GM23338 (cell line): ENCODE results near the gene KCNMA1. TPM values are rescaled to one million over a fixed set of nuclear protein-coding genes. Genes with fewer than 3 reads are reported as not detected.

Experiments
- ATAC-seq: fragments of 200-7000 bp; cut with Tn5 transposase; 3 replicates; pipeline ENCODE4 v1.9.1; 2020
- DNase-seq: peaks from one replicate; pipeline ENCODE4 v3.0.0-alpha.2; 2015; ENCODE audit warnings: low spot score
- H2AFZ ChIP-seq: fragments of 200-600 bp; sonication (generic); 2 replicates; pipeline ENCODE4 v1.8.0; 2016; ENCODE audit warnings: antibody characterized with exemption, mild to moderate bottlenecking, moderate library complexity
- H3F3A ChIP-seq: fragments of 200-600 bp; sonication (generic); replicated peaks from 2 replicates; pipeline ENCODE4 v1.8.0; 2017; ENCODE audit warnings: antibody characterized with exemption, mixed run types, low read depth
- H3K27ac ChIP-seq: fragments of 200-600 bp; sonication (generic); 2 replicates; pipeline ENCODE4 v1.6.1; 2016; ENCODE audit warnings: low read depth
- H3K27me3 ChIP-seq: fragments of 200-600 bp; sonication (generic); 2 replicates; pipeline ENCODE4 v1.8.0; 2016; ENCODE audit warnings: mild to moderate bottlenecking, mixed run types, moderate library complexity; ENCODE audit not compliant: insufficient read depth
- H3K36me3 ChIP-seq: fragments of 200-600 bp; sonication (generic); 2 replicates; pipeline ENCODE4 v1.8.0; 2016; ENCODE audit warnings: mild to moderate bottlenecking; ENCODE audit not compliant: insufficient read depth
- H3K4me1 ChIP-seq: fragments of 200-600 bp; sonication (generic); 2 replicates; pipeline ENCODE4 v1.8.0; 2016; ENCODE audit warnings: mild to moderate bottlenecking, moderate library complexity; ENCODE audit not compliant: insufficient read depth
- H3K4me2 ChIP-seq: fragments of 200-600 bp; sonication (generic); 2 replicates; pipeline ENCODE4 v1.7.1; 2017; ENCODE audit warnings: mixed run types
- H3K4me3 ChIP-seq: fragments of 200-600 bp; sonication (generic); 2 replicates; pipeline ENCODE4 v1.6.1; 2016; ENCODE audit warnings: mixed run types
- H3K79me2 ChIP-seq: fragments of 200-600 bp; sonication (generic); replicated peaks from 2 replicates; pipeline ENCODE4 v1.8.0; 2017; ENCODE audit warnings: mild to moderate bottlenecking; ENCODE audit not compliant: insufficient read depth
- H3K9me2 ChIP-seq: fragments of 200-600 bp; sonication (generic); 2 replicates; pipeline ENCODE4 v1.8.0; 2017; ENCODE audit not compliant: insufficient read depth
- H4K20me1 ChIP-seq: fragments of 200-600 bp; sonication (generic); replicated peaks from 2 replicates; pipeline ENCODE4 v1.8.0; 2017; ENCODE audit warnings: mild to moderate bottlenecking; ENCODE audit not compliant: insufficient read depth
- H3K27ac Mint-ChIP-seq: 2 replicates; pipeline ENCODE4 v1.8.0; 2020; ENCODE audit warnings: inconsistent platforms, mild to moderate bottlenecking, moderate library complexity, mixed read lengths
- H3K27me3 Mint-ChIP-seq: 3 replicates; pipeline ENCODE4 v1.8.0; 2022; ENCODE audit warnings: low read depth, mild to moderate bottlenecking, moderate library complexity, mixed read lengths, inconsistent platforms; ENCODE audit not compliant: insufficient read depth, poor library complexity
- H3K36me3 Mint-ChIP-seq: 3 replicates; pipeline ENCODE4 v1.8.0; 2021; ENCODE audit warnings: low read depth, mild to moderate bottlenecking, inconsistent platforms, moderate library complexity, mixed read lengths
- H3K4me1 Mint-ChIP-seq: 3 replicates; pipeline ENCODE4 v1.8.0; 2020; ENCODE audit warnings: mild to moderate bottlenecking, inconsistent platforms, mixed read lengths
- H3K4me3 Mint-ChIP-seq: 3 replicates; pipeline ENCODE4 v1.8.0; 2021; ENCODE audit warnings: moderate library complexity, mild to moderate bottlenecking, inconsistent platforms, mixed read lengths
- H3K9me3 Mint-ChIP-seq: 3 replicates; pipeline ENCODE4 v1.8.0; 2020; ENCODE audit warnings: moderate library complexity, mild to moderate bottlenecking, inconsistent platforms, mixed read lengths
- CREB1 ChIP-seq: fragments of 250-450 bp; sonication (Bioruptor Pico); IDR thresholded peaks from 2 replicates; pipeline ENCODE4 v1.5.0; 2020; ENCODE audit warnings: low read depth, mild to moderate bottlenecking, moderate library complexity
- EZH2 ChIP-seq: fragments of 200-600 bp; sonication (generic); IDR thresholded peaks from one replicate; pipeline ENCODE4 v1.8.0; 2017; ENCODE audit warnings: antibody characterized with exemption, mild to moderate bottlenecking, low read depth; ENCODE audit not compliant: unreplicated experiment
- EZH2phosphoT487 ChIP-seq: fragments of 200-600 bp; sonication (generic); IDR thresholded peaks from one replicate; pipeline ENCODE4 v1.8.1; 2018; ENCODE audit warnings: antibody characterized with exemption; ENCODE audit not compliant: unreplicated experiment
- JUNB ChIP-seq: IDR thresholded peaks from one replicate; pipeline ENCODE4 v1.6.1; 2016; ENCODE audit warnings: antibody characterized with exemption; ENCODE audit not compliant: unreplicated experiment
- NANOG ChIP-seq: IDR thresholded peaks from 2 replicates; pipeline ENCODE4 v1.6.1; 2016; ENCODE audit warnings: antibody characterized with exemption, borderline replicate concordance
- POLR2AphosphoS5 ChIP-seq: IDR thresholded peaks from 2 replicates; pipeline ENCODE4 v1.6.1; 2016; ENCODE audit warnings: antibody characterized with exemption, low read depth
- STAT1 ChIP-seq: IDR thresholded peaks from one replicate; pipeline ENCODE4 v1.6.1; 2016; ENCODE audit warnings: antibody characterized with exemption; ENCODE audit not compliant: unreplicated experiment
- ZNF114 ChIP-seq: fragments of 250-450 bp; sonication (Bioruptor Pico); IDR thresholded peaks from 2 replicates; pipeline ENCODE4 v1.5.0; 2020; ENCODE audit warnings: mild to moderate bottlenecking, moderate library complexity
- ZNF331 ChIP-seq: fragments of 250-450 bp; sonication (Bioruptor Pico); IDR thresholded peaks from 2 replicates; pipeline ENCODE4 v1.5.0; 2020; ENCODE audit warnings: low read depth, mild to moderate bottlenecking, moderate library complexity
- polyA plus RNA-seq: library from polyadenylated mRNA; unstranded; fragments of >200 nt; fragmentation: Nextera tagmentation; extraction: Ambion mirVana; gene quantifications from 2 replicates; pipeline ENCODE4 v1.2.1, GENCODE V29; 2016
- total RNA-seq: library from RNA; depleted of rRNA; stranded (reverse); fragments of >200 nt; shearing (Covaris generic); gene quantifications from 2 replicates; pipeline ENCODE4 v1.2.3, GENCODE V29; 2014
- TF ChIP-seq, protein P1 (sequence below): IDR thresholded peaks from one replicate; pipeline ENCODE4 v1.6.1; 2018; ENCODE audit warnings: antibody characterized with exemption; ENCODE audit not compliant: unreplicated experiment
- TF ChIP-seq, protein P2 (sequence below), 2 experiments: fragments of 200-600 bp in 1 of 2; sonication (generic) in 1 of 2; conservative IDR thresholded peaks; 2 replicates each; pipeline versions ENCODE4 v1.5.1 to v1.6.1; 2016 to 2017; ENCODE audit warnings: antibody characterized with exemption in 2 of 2, low read depth in 2 of 2, mild to moderate bottlenecking in 2 of 2, moderate library complexity in 1 of 2
- TF ChIP-seq, protein P3 (sequence below): fragments of 250-450 bp; sonication (Bioruptor Pico); IDR thresholded peaks from 2 replicates; pipeline ENCODE4 v1.5.0; 2020; ENCODE audit warnings: mild to moderate bottlenecking, moderate library complexity
- TF ChIP-seq, protein P4 (sequence below): IDR thresholded peaks from 2 replicates; pipeline ENCODE4 v1.6.1; 2016; ENCODE audit warnings: antibody characterized with exemption

The KCNMA1 gene
- total and polyA plus RNA-seq, 2 experiments from 2014 or later: 8.2 to 9.0 TPM

DNA sequence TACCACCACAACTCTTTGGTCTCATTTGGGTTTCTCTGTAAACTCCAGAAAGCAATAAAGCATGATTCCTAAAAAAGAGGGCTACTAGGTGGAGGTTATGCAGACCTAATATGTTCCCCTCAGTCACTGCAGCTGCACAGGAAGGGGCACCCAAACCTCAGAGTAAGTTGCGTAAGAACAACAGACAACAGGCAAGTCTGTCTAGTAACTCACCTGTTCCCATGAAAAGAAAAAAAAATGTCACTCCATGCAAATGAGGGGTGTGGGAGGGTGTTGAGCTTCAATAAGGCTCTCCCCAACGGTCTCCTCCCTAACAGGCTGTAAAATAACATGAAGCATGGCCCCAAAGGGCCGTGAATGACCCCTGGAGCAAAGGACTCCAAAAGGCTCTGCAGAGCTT lies 461.4 kb downstream of the KCNMA1 start:
- Histone ChIP-seq H3K27ac (no peak overlapping the region), H3F3A (no peaks in the 10 kb centered on the region), H3K36me3 (no peaks in the 10 kb centered on the region), H3K4me2 (no peak overlapping the region), H4K20me1 (no peaks in the 10 kb centered on the region), H3K4me1 (no peaks in the 10 kb centered on the region), H2AFZ (no peak overlapping the region), H3K79me2 (no peaks in the 10 kb centered on the region), H3K27me3 (no peaks in the 10 kb centered on the region), H3K4me3 (no peak overlapping the region), H3K9me2 (no peaks in the 10 kb centered on the region)
- no peak for ATAC-seq
- Mint-ChIP-seq H3K9me3 (no peaks in the 10 kb centered on the region), H3K4me1 (peaks cover 16% of the 10 kb centered on the region), H3K36me3 (no peaks in the 10 kb centered on the region), H3K4me3 (no peak overlapping the region), H3K27ac (no peak overlapping the region), H3K27me3 (peaks cover 7% of the 10 kb centered on the region)
- DNase-seq: no peak
- TF ChIP-seq, protein P1, sequence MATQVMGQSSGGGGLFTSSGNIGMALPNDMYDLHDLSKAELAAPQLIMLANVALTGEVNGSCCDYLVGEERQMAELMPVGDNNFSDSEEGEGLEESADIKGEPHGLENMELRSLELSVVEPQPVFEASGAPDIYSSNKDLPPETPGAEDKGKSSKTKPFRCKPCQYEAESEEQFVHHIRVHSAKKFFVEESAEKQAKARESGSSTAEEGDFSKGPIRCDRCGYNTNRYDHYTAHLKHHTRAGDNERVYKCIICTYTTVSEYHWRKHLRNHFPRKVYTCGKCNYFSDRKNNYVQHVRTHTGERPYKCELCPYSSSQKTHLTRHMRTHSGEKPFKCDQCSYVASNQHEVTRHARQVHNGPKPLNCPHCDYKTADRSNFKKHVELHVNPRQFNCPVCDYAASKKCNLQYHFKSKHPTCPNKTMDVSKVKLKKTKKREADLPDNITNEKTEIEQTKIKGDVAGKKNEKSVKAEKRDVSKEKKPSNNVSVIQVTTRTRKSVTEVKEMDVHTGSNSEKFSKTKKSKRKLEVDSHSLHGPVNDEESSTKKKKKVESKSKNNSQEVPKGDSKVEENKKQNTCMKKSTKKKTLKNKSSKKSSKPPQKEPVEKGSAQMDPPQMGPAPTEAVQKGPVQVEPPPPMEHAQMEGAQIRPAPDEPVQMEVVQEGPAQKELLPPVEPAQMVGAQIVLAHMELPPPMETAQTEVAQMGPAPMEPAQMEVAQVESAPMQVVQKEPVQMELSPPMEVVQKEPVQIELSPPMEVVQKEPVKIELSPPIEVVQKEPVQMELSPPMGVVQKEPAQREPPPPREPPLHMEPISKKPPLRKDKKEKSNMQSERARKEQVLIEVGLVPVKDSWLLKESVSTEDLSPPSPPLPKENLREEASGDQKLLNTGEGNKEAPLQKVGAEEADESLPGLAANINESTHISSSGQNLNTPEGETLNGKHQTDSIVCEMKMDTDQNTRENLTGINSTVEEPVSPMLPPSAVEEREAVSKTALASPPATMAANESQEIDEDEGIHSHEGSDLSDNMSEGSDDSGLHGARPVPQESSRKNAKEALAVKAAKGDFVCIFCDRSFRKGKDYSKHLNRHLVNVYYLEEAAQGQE: no peak
- TF ChIP-seq CREB1 (CRISPR knock-in tag): no peak
- no peak for TF ChIP-seq JUNB
- TF ChIP-seq NANOG: no peak
- no peak for TF ChIP-seq EZH2phosphoT487
- TF ChIP-seq, protein P2, sequence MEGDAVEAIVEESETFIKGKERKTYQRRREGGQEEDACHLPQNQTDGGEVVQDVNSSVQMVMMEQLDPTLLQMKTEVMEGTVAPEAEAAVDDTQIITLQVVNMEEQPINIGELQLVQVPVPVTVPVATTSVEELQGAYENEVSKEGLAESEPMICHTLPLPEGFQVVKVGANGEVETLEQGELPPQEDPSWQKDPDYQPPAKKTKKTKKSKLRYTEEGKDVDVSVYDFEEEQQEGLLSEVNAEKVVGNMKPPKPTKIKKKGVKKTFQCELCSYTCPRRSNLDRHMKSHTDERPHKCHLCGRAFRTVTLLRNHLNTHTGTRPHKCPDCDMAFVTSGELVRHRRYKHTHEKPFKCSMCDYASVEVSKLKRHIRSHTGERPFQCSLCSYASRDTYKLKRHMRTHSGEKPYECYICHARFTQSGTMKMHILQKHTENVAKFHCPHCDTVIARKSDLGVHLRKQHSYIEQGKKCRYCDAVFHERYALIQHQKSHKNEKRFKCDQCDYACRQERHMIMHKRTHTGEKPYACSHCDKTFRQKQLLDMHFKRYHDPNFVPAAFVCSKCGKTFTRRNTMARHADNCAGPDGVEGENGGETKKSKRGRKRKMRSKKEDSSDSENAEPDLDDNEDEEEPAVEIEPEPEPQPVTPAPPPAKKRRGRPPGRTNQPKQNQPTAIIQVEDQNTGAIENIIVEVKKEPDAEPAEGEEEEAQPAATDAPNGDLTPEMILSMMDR (conservative IDR thresholded peaks at IDR 0.05; ENCODE audit: low read depth in 2 of 2): no peak
- no peak for TF ChIP-seq ZNF331 (CRISPR knock-in tag)
- no peak for TF ChIP-seq EZH2
- TF ChIP-seq, protein P3, sequence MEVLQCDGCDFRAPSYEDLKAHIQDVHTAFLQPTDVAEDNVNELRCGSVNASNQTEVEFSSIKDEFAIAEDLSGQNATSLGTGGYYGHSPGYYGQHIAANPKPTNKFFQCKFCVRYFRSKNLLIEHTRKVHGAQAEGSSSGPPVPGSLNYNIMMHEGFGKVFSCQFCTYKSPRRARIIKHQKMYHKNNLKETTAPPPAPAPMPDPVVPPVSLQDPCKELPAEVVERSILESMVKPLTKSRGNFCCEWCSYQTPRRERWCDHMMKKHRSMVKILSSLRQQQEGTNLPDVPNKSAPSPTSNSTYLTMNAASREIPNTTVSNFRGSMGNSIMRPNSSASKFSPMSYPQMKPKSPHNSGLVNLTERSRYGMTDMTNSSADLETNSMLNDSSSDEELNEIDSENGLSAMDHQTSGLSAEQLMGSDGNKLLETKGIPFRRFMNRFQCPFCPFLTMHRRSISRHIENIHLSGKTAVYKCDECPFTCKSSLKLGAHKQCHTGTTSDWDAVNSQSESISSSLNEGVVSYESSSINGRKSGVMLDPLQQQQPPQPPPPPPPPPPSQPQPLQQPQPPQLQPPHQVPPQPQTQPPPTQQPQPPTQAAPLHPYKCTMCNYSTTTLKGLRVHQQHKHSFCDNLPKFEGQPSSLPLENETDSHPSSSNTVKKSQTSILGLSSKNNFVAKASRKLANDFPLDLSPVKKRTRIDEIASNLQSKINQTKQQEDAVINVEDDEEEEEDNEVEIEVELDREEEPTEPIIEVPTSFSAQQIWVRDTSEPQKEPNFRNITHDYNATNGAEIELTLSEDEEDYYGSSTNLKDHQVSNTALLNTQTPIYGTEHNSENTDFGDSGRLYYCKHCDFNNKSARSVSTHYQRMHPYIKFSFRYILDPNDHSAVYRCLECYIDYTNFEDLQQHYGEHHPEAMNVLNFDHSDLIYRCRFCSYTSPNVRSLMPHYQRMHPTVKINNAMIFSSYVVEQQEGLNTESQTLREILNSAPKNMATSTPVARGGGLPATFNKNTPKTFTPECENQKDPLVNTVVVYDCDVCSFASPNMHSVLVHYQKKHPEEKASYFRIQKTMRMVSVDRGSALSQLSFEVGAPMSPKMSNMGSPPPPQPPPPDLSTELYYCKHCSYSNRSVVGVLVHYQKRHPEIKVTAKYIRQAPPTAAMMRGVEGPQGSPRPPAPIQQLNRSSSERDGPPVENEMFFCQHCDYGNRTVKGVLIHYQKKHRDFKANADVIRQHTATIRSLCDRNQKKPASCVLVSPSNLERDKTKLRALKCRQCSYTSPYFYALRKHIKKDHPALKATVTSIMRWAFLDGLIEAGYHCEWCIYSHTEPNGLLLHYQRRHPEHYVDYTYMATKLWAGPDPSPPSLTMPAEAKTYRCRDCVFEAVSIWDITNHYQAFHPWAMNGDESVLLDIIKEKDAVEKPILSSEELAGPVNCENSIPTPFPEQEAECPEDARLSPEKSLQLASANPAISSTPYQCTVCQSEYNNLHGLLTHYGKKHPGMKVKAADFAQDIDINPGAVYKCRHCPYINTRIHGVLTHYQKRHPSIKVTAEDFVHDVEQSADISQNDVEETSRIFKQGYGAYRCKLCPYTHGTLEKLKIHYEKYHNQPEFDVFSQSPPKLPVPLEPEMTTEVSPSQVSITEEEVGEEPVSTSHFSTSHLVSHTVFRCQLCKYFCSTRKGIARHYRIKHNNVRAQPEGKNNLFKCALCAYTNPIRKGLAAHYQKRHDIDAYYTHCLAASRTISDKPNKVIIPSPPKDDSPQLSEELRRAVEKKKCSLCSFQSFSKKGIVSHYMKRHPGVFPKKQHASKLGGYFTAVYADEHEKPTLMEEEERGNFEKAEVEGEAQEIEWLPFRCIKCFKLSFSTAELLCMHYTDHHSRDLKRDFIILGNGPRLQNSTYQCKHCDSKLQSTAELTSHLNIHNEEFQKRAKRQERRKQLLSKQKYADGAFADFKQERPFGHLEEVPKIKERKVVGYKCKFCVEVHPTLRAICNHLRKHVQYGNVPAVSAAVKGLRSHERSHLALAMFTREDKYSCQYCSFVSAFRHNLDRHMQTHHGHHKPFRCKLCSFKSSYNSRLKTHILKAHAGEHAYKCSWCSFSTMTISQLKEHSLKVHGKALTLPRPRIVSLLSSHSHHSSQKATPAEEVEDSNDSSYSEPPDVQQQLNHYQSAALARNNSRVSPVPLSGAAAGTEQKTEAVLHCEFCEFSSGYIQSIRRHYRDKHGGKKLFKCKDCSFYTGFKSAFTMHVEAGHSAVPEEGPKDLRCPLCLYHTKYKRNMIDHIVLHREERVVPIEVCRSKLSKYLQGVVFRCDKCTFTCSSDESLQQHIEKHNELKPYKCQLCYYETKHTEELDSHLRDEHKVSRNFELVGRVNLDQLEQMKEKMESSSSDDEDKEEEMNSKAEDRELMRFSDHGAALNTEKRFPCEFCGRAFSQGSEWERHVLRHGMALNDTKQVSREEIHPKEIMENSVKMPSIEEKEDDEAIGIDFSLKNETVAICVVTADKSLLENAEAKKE (CRISPR knock-in tag): no peak
- no peak for TF ChIP-seq STAT1
- TF ChIP-seq POLR2AphosphoS5: no peak
- TF ChIP-seq ZNF114 (CRISPR knock-in tag): no peak
- TF ChIP-seq, protein P4, sequence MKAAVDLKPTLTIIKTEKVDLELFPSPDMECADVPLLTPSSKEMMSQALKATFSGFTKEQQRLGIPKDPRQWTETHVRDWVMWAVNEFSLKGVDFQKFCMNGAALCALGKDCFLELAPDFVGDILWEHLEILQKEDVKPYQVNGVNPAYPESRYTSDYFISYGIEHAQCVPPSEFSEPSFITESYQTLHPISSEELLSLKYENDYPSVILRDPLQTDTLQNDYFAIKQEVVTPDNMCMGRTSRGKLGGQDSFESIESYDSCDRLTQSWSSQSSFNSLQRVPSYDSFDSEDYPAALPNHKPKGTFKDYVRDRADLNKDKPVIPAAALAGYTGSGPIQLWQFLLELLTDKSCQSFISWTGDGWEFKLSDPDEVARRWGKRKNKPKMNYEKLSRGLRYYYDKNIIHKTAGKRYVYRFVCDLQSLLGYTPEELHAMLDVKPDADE: no peak
